Chondrocyte (in vitro differentiated cells): ENCODE data around the gene ZNF385B. TPM values are rescaled to one million over a fixed set of nuclear protein-coding genes. Genes with fewer than 3 reads are reported as not detected.

ENCODE experiments used
- DNase-seq: peaks from one replicate; pipeline ENCODE4 v3.0.0; 2021; ENCODE audit warnings: mixed read lengths, low spot score
- H3K27ac Mint-ChIP-seq: one replicate; pipeline ENCODE4 v1.8.0; 2021; ENCODE audit warnings: mild to moderate bottlenecking, moderate library complexity, mixed read lengths; ENCODE audit not compliant: unreplicated experiment
- H3K27me3 Mint-ChIP-seq: 2 replicates; pipeline ENCODE4 v1.8.0; 2021; ENCODE audit warnings: low read depth, mixed read lengths
- H3K36me3 Mint-ChIP-seq: 2 replicates; pipeline ENCODE4 v1.8.0; 2021; ENCODE audit warnings: low read depth, mixed read lengths
- H3K4me1 Mint-ChIP-seq: 2 replicates; pipeline ENCODE4 v1.8.0; 2021; ENCODE audit warnings: low read depth, mild to moderate bottlenecking, mixed read lengths
- H3K4me3 Mint-ChIP-seq: one replicate; pipeline ENCODE4 v1.8.0; 2021; ENCODE audit warnings: mild to moderate bottlenecking, moderate library complexity, mixed read lengths; ENCODE audit not compliant: unreplicated experiment
- H3K9me3 Mint-ChIP-seq: 2 replicates; pipeline ENCODE4 v1.8.0; 2021; ENCODE audit warnings: low read depth, mixed read lengths
- CTCF ChIP-seq: fragments of 200-600 bp; sonication (generic); IDR thresholded peaks from 2 replicates; pipeline ENCODE4 v1.5.0; 2021; ENCODE audit warnings: antibody characterized with exemption, mild to moderate bottlenecking, moderate library complexity
- total RNA-seq: library from RNA; stranded (reverse); gene quantifications from 3 replicates; pipeline ENCODE4 v1.2.1, GENCODE V29; 2021

Gene ZNF385B
- total RNA-seq, 1 donor from 2014 or later = 0.25 TPM

DNA sequence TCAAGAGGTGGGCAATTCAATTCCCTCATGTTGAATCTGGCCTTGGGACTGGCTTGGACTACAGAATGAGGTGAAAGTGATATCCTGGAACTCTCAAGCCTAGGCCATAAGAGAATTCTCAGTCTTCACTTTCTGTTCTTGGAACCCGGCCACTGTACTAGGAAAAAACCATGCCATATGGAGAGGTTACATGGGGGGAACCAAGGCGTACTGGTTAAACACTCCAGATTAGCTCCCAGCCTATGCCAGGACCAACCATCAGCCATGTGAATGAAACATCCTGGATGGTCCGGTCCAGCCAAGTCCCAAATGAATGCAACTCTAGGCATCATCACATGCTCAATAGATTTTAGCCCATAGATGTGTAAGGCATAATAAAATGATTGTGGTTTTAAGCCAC lies 56.4 kb downstream of the ZNF385B start:
- Mint-ChIP-seq H3K27me3 (peaks cover 40% of the 10 kb centered on the region), H3K27ac (no peak overlapping the region), H3K9me3 (no peaks in the 10 kb centered on the region), H3K4me1 (no peaks in the 10 kb centered on the region), H3K36me3 (no peaks in the 10 kb centered on the region), H3K4me3 (no peak overlapping the region)
- no peak for TF ChIP-seq CTCF
- DNase-seq = no peak

DNA sequence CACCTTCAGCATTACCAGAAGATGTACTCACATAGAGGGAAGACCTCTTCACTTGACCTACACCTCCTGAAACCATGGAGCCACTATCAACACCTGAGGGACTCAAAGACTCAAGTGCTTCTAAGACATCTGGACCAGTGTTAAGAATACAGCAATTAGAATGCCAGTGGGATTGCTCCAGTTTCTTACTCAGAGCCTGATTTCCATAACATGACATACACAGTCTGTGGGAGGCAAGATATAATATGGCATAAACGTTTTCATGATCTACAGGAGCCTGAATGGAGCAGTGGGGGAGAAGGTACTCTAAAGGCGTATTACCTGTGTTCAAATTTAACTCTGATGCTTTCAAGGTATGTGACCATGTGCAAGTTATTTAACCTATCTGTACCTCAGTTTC lies 57.2 kb downstream of the ZNF385B start:
- Mint-ChIP-seq H3K36me3 (no peaks in the 10 kb centered on the region), H3K27me3 (peaks cover 40% of the 10 kb centered on the region), H3K4me1 (no peaks in the 10 kb centered on the region), H3K9me3 (no peaks in the 10 kb centered on the region), H3K4me3 (no peak overlapping the region), H3K27ac (no peak overlapping the region)
- TF ChIP-seq CTCF = no peak
- no peak for DNase-seq

- Mint-ChIP-seq H3K27ac (no peak overlapping the region), H3K4me3 (no peak overlapping the region), H3K4me1 (no peaks in the 10 kb centered on the region), H3K27me3 (peaks cover 44% of the 10 kb centered on the region), H3K9me3 (no peaks in the 10 kb centered on the region), H3K36me3 (no peaks in the 10 kb centered on the region)
- no peak for TF ChIP-seq CTCF
- no peak for DNase-seq
Observed at GRCh38 chr2:179802051-179802882, 59.1 kb downstream of the ZNF385B start.

GRCh38 chr2:179800776-179801175 lies 60.6 kb downstream of the ZNF385B start:
- Mint-ChIP-seq H3K27me3 (peaks cover 49% of the 10 kb centered on the region), H3K4me3 (no peak overlapping the region), H3K36me3 (no peaks in the 10 kb centered on the region), H3K27ac (no peak overlapping the region), H3K4me1 (no peaks in the 10 kb centered on the region), H3K9me3 (no peaks in the 10 kb centered on the region)
- DNase-seq = no peak
- TF ChIP-seq CTCF = no peak

DNA sequence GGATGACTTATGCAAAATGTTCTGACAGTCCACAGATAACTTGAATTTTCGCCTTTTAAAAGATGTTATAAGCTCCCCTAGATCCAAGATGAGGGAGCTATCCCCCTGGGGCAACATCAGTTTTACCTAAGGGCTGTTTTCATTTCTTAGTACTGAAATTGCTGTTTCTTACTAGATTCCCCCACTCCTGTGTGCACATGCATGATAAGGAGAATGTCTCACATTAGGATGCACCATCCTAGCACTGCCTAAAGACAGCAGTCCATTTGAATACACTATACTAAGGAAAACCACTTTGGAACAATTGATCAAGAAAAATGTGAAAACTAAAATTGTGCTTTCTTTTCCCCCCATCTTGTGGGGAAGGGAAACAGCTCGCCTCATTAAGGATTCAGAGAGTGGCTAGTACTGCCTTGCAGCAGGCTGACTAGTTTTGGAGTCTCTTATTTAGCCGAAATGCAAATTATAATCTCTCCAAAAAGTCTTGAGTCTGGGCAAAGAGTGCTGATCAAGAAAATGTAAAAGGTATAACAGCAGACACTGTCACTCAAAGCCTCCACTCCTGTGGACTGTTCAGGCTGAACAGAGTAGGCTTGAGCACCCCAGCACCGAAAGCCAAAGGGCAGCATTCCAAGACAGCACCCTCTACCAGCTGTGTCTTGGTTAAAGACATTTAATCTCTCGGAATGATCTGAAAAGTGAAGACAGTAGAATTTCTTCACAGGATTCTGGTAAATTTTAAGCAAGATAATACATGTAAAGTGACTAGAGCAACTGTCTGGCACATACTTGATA lies 65.0 kb downstream of the ZNF385B start:
- no peak for TF ChIP-seq CTCF
- no peak for DNase-seq
- Mint-ChIP-seq H3K4me1 (no peaks in the 10 kb centered on the region), H3K9me3 (no peaks in the 10 kb centered on the region), H3K27me3 (peaks cover 38% of the 10 kb centered on the region), H3K36me3 (no peaks in the 10 kb centered on the region), H3K4me3 (no peak overlapping the region), H3K27ac (no peak overlapping the region)
